BLaER1 treated with 17β-estradiol and CSF1 and Interleukin-3, amounts not matched to agents 10 nM and 100 nM (cell line): ENCODE results near the gene SRGAP3.

Experiments
- H3K27ac ChIP-seq, 11 experiments: shearing (Covaris generic); formaldehyde crosslinking; 2 replicates each; pipeline ENCODE4 v1.8.1; 2022
- H3K27me3 ChIP-seq, 11 experiments: shearing (Covaris generic); formaldehyde crosslinking; 2 replicates each; pipeline ENCODE4 v1.8.1; 2022
- H3K36me3 ChIP-seq, 11 experiments: shearing (Covaris generic); formaldehyde crosslinking; 2 replicates each; pipeline ENCODE4 v1.8.1; 2022
- H3K4me1 ChIP-seq, 10 experiments: shearing (Covaris generic); formaldehyde crosslinking; 2 replicates each; pipeline ENCODE4 v1.8.1; 2022
- H3K4me2 ChIP-seq, 11 experiments: shearing (Covaris generic); formaldehyde crosslinking; 2 replicates each; pipeline ENCODE4 v1.8.1; 2022
- H3K4me3 ChIP-seq, 10 experiments: shearing (Covaris generic); formaldehyde crosslinking; 2 replicates each; pipeline ENCODE4 v1.8.1; 2022
- H3K9ac ChIP-seq, 11 experiments: shearing (Covaris generic); formaldehyde crosslinking; 2 replicates each; pipeline ENCODE4 v1.8.1; 2022
- H3K9me3 ChIP-seq, 11 experiments: shearing (Covaris generic); formaldehyde crosslinking; replicated peaks in 1 of 11; 2 replicates each; pipeline ENCODE4 v1.8.1; 2022
- H4K20me1 ChIP-seq, 11 experiments: shearing (Covaris generic); formaldehyde crosslinking; 2 replicates each; pipeline ENCODE4 v1.8.1; 2022
- Cebpa-rat ChIP-seq, 11 experiments: shearing (Covaris generic); IDR thresholded peaks; 2 replicates each; pipeline ENCODE4 v1.8.1; 2022

SRGAP3 gene

DNA sequence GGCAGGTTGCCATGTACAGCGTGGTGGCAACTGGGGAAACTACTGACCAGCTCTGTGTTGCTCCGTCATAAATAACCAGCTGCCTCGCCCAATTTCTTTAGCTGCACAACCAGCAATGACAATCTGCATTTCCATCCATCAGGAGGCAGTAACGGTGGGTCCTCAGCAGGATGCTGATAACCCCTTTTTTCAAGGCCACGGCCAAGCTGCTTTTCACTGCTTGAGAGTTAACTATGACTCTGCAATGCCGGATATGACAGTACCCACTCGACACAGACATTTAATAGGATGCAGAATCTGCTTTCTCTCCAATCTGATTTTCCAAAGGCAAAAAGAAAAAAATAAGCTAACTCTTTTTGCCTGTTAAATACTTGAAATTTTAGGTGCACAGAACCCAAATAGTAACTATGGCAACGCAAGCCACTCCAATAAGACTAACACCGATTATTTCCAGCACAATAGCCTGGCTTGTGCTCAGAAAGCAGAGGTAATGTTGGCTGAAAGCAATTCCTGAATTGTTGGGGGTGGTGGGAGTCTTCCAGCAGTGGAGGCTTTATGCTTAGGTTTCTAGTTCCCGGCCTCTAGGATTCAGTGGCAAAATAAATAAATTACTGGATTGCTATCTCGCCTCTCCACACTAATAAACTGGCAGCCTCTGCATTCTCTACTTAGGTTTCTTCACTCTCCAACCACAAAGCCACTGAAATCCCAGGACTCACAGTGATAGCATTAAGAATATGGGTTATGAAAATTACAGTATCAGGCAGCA is 31.2 kb upstream of the SRGAP3 start:
- Histone ChIP-seq H3K4me1 (no peaks in the 10 kb centered on the region; a peak in 2 of 20 replicates), H3K27me3 (no peaks in the 10 kb centered on the region), H3K9me3 (peaks cover 0 to 6% (median 2%) of the 10 kb centered on the region in 11 experiments; a peak in 9 of 22 replicates), H4K20me1 (no peaks in the 10 kb centered on the region), H3K27ac (no peak overlapping the region), H3K9ac (no peak overlapping the region), H3K36me3 (no peaks in the 10 kb centered on the region), H3K4me3 (no peak overlapping the region), H3K4me2 (no peak overlapping the region)
- no peak for TF ChIP-seq Cebpa-rat (IDR thresholded peaks at IDR 0.05)

- Histone ChIP-seq H3K4me3 (no peak overlapping the region), H3K36me3 (no peaks in the 10 kb centered on the region), H3K4me1 (no peaks in the 10 kb centered on the region; a peak in 2 of 20 replicates), H3K27ac (no peak overlapping the region), H3K4me2 (no peak overlapping the region), H3K27me3 (no peaks in the 10 kb centered on the region), H3K9me3 (peaks cover 5 to 12% (median 8%) of the 10 kb centered on the region in 11 experiments; a peak in 21 of 22 replicates), H4K20me1 (no peaks in the 10 kb centered on the region), H3K9ac (no peak overlapping the region)
- TF ChIP-seq Cebpa-rat (IDR thresholded peaks at IDR 0.05) = no peak
These were observed 30.5 kb upstream of the SRGAP3 start for GRCh38 chr3:9279966-9280365.

- TF ChIP-seq Cebpa-rat (IDR thresholded peaks at IDR 0.05) = no peak
These were observed 29.1 kb upstream of the SRGAP3 start for GRCh38 chr3:9278498-9278897.

GRCh38 chr3:9278085-9278484 is 28.6 kb upstream of the SRGAP3 start:
- H3K4me1 ChIP-seq = no peaks in the 10 kb centered on the region; a peak in 2 of 20 replicates
- H3K4me2 ChIP-seq = 0 out of 22 replicates have a peak overlapping the region, but pooled peaks of 1 of the 11 experiments have one; percentile 1
- H3K4me3 ChIP-seq = no peak overlapping the region
- H3K36me3 ChIP-seq = no peaks in the 10 kb centered on the region
- H3K27ac ChIP-seq = no peak overlapping the region
- no peak for TF ChIP-seq Cebpa-rat (IDR thresholded peaks at IDR 0.05)
- H4K20me1 ChIP-seq = no peaks in the 10 kb centered on the region
- H3K27me3 ChIP-seq = no peaks in the 10 kb centered on the region
- H3K9ac ChIP-seq = no peak overlapping the region
- peaks cover 13 to 24% (median 18%) of the 10 kb centered on the region in 11 experiments for H3K9me3 ChIP-seq

More at GRCh38 chr3:9278498-9278897, 29.1 kb upstream of the SRGAP3 start:
- Histone ChIP-seq H4K20me1 (no peaks in the 10 kb centered on the region), H3K4me1 (no peaks in the 10 kb centered on the region; a peak in 2 of 20 replicates), H3K4me3 (no peak overlapping the region), H3K36me3 (no peaks in the 10 kb centered on the region), H3K9me3 (peaks cover 13 to 24% (median 18%) of the 10 kb centered on the region in 11 experiments), H3K27me3 (no peaks in the 10 kb centered on the region), H3K9ac (no peak overlapping the region), H3K27ac (no peak overlapping the region), H3K4me2 (0 out of 22 replicates have a peak overlapping the region, but pooled peaks of 1 of the 11 experiments have one; percentile 1)

- Histone ChIP-seq H3K9me3 (peaks cover 13 to 24% (median 18%) of the 10 kb centered on the region in 11 experiments), H3K9ac (no peak overlapping the region), H3K4me1 (no peaks in the 10 kb centered on the region; a peak in 2 of 20 replicates), H3K4me2 (no peak overlapping the region), H4K20me1 (no peaks in the 10 kb centered on the region), H3K36me3 (no peaks in the 10 kb centered on the region), H3K27me3 (no peaks in the 10 kb centered on the region), H3K4me3 (no peak overlapping the region), H3K27ac (no peak overlapping the region)
- no peak for TF ChIP-seq Cebpa-rat (IDR thresholded peaks at IDR 0.05)
These were observed 27.4 kb upstream of the SRGAP3 start for GRCh38 chr3:9276761-9277370.

DNA sequence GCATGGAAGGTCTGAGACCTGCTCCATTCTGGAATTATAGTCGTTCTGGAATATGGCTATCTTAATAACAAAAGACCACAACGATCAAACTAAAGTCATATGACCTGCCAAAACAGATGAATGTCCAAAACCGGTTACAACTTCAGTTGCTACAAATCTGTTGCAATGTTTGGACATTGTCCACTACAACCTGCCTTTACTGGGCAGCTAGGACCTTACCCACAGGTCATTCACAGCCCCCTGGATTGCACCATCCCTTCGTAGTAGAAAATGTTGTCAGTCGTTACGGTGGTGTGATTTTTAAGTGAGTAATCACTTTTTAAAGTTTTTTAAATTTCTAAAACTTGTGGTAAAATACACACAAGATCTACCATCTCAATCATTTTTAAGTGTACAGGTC is 22.5 kb upstream of the SRGAP3 start:
- Histone ChIP-seq H3K9me3 (peaks cover 13 to 24% (median 18%) of the 10 kb centered on the region in 11 experiments), H3K4me2 (no peak overlapping the region), H3K27ac (no peak overlapping the region), H3K27me3 (no peaks in the 10 kb centered on the region), H3K4me3 (no peak overlapping the region), H4K20me1 (no peaks in the 10 kb centered on the region), H3K36me3 (no peaks in the 10 kb centered on the region), H3K4me1 (peaks cover 0 to 8% (median 5%) of the 10 kb centered on the region in 10 experiments; a peak in 8 of 20 replicates), H3K9ac (no peak overlapping the region)
- no peak for TF ChIP-seq Cebpa-rat (IDR thresholded peaks at IDR 0.05)

GRCh38 chr3:9270704-9271103 is 21.3 kb upstream of the SRGAP3 start:
- H3K9ac ChIP-seq = no peak overlapping the region
- H3K27ac ChIP-seq = no peak overlapping the region
- H3K9me3 ChIP-seq = peaks cover 13 to 19% (median 17%) of the 10 kb centered on the region in 11 experiments
- H3K27me3 ChIP-seq = no peaks in the 10 kb centered on the region
- H3K4me3 ChIP-seq = no peak overlapping the region
- peaks cover 0 to 8% (median 5%) of the 10 kb centered on the region in 10 experiments; a peak in 8 of 20 replicates for H3K4me1 ChIP-seq
- no peaks in the 10 kb centered on the region for H4K20me1 ChIP-seq
- no peak for TF ChIP-seq Cebpa-rat (IDR thresholded peaks at IDR 0.05)
- H3K4me2 ChIP-seq = no peak overlapping the region
- H3K36me3 ChIP-seq = no peaks in the 10 kb centered on the region

- H3K36me3 ChIP-seq = no peaks in the 10 kb centered on the region
- H4K20me1 ChIP-seq = no peaks in the 10 kb centered on the region
- no peak for TF ChIP-seq Cebpa-rat (IDR thresholded peaks at IDR 0.05)
- H3K27ac ChIP-seq = no peak overlapping the region
- H3K4me1 ChIP-seq = peaks cover 0 to 8% (median 5%) of the 10 kb centered on the region in 10 experiments; a peak in 8 of 20 replicates
- no peak overlapping the region for H3K9ac ChIP-seq
- H3K4me3 ChIP-seq = no peak overlapping the region
- H3K4me2 ChIP-seq = no peak overlapping the region
- H3K9me3 ChIP-seq = no peaks in the 10 kb centered on the region
- no peaks in the 10 kb centered on the region for H3K27me3 ChIP-seq
These were observed 17.3 kb upstream of the SRGAP3 start for GRCh38 chr3:9266716-9267115.

DNA sequence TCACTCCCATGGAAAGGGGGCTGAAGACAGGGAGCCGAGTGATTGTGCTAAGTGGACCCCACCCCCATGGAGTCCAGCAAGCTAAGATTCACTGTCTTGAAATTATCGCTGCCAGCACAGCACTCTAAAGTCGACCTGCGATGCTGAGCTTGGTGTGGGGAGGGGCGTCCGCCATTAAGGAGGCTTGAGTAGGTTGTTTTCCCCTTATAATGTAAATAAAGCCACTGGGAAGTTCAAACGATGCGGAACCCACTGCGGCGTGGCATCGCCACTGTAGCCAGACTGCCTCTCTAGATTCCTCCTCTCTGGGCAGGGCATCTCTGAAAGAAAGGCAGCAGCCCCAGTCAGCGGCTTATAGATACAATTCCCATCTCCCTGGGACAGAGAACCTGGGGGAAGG is 10.9 kb upstream of the SRGAP3 start:
- H3K27ac ChIP-seq = no peak overlapping the region
- H3K9ac ChIP-seq = no peak overlapping the region
- no peaks in the 10 kb centered on the region for H4K20me1 ChIP-seq
- peaks cover 6 to 30% (median 16%) of the 10 kb centered on the region in 11 experiments; a peak in 19 of 22 replicates for H3K9me3 ChIP-seq
- H3K27me3 ChIP-seq = no peaks in the 10 kb centered on the region
- no peaks in the 10 kb centered on the region for H3K36me3 ChIP-seq
- H3K4me1 ChIP-seq = peaks cover 0 to 2% (median 0%) of the 10 kb centered on the region in 10 experiments; a peak in 2 of 20 replicates
- no peak overlapping the region for H3K4me3 ChIP-seq
- H3K4me2 ChIP-seq = no peak overlapping the region
- TF ChIP-seq Cebpa-rat (IDR thresholded peaks at IDR 0.05) = no peak
